LHCN-M2 (cell line): ENCODE results near the gene COL13A1. TPM values are rescaled to one million over a fixed set of nuclear protein-coding genes. Genes with fewer than 3 reads are reported as not detected.

Source experiments
- DNase-seq: peaks from one replicate; pipeline ENCODE4 v3.0.0-alpha.2; 2012; ENCODE audit warnings: low read depth
- polyA plus RNA-seq: library from polyadenylated mRNA; unstranded; fragments of >200 nt; gene quantifications from one replicate; pipeline ENCODE4 v1.2.1, GENCODE V29; 2012; ENCODE audit warnings: missing spikeins
- total RNA-seq: library from RNA; depleted of rRNA; stranded (reverse); fragments of >200 nt; gene quantifications from 2 replicates; pipeline ENCODE4 v1.2.3, GENCODE V29; 2014; rRNA removed

The COL13A1 gene
- 1.5 and 2.6 TPM in 2 replicates for total RNA-seq
- 4.1 TPM for polyA plus RNA-seq

GRCh38 chr10:69801434-69802315 is at the start of gene COL13A1:
Gene COL13A1 (plus strand): TSS chr10:69801906. CDS start chr10:69802424, 518 bp downstream.
- peak; percentile 57 for DNase-seq

GRCh38 chr10:69752479-69752878 is 49.2 kb upstream of the COL13A1 start:
- DNase-seq: no peak

- DNase-seq: no peak
These were observed 45.4 kb upstream of the COL13A1 start for GRCh38 chr10:69756279-69756678.

- DNase-seq: no peak
These were observed 44.5 kb upstream of the COL13A1 start for GRCh38 chr10:69757206-69757552.

- peak; percentile 28 for DNase-seq
These were observed 44.0 kb upstream of the COL13A1 start for GRCh38 chr10:69757553-69758309.

GRCh38 chr10:69758310-69758728 is 43.4 kb upstream of the COL13A1 start:
- DNase-seq: no peak

- no peak for DNase-seq
These were observed 42.1 kb upstream of the COL13A1 start for GRCh38 chr10:69759641-69760040.

GRCh38 chr10:69760072-69760471 is 41.6 kb upstream of the COL13A1 start:
- DNase-seq: no peak

- no peak for DNase-seq
These were observed 40.4 kb upstream of the COL13A1 start for GRCh38 chr10:69761320-69761719.

- no peak for DNase-seq
These were observed 35.4 kb upstream of the COL13A1 start for GRCh38 chr10:69766161-69766910.

GRCh38 chr10:69767793-69768192 is 33.9 kb upstream of the COL13A1 start:
- no peak for DNase-seq

GRCh38 chr10:69768386-69768785 is 33.3 kb upstream of the COL13A1 start:
- no peak for DNase-seq

- DNase-seq: peak; percentile 90
These were observed 32.2 kb upstream of the COL13A1 start for GRCh38 chr10:69769395-69769992.

- DNase-seq: no peak
These were observed 28.6 kb upstream of the COL13A1 start for GRCh38 chr10:69772933-69773704.

- DNase-seq: no peak
These were observed 27.1 kb upstream of the COL13A1 start for GRCh38 chr10:69774596-69774995.

- no peak for DNase-seq
These were observed 21.6 kb upstream of the COL13A1 start for GRCh38 chr10:69780077-69780476.

GRCh38 chr10:69781576-69781975 is 20.1 kb upstream of the COL13A1 start:
- DNase-seq: no peak

GRCh38 chr10:69783515-69783914 is 18.2 kb upstream of the COL13A1 start:
- DNase-seq: no peak

GRCh38 chr10:69786791-69787190 is 14.9 kb upstream of the COL13A1 start:
- DNase-seq: peak; percentile 28

- no peak for DNase-seq
These were observed 14.0 kb upstream of the COL13A1 start for GRCh38 chr10:69787681-69788080.

GRCh38 chr10:69789164-69789576 is 12.5 kb upstream of the COL13A1 start:
- DNase-seq: no peak
